Kidney (tissue), 14 donors: ENCODE results near the gene HOXC11. TPM values are rescaled to one million over a fixed set of nuclear protein-coding genes. Genes with fewer than 3 reads are reported as not detected.
A peak's percentile ranks its signal among the peaks of the same experiment; 100 is the strongest.

ENCODE experiments used
- DNase-seq, 5 donors: peaks; one replicate each; pipeline ENCODE4 v3.0.0-alpha.2; 2013 to 2020
- FAIRE-seq: peaks from 2 replicates; lab custom pipeline; 2012; peaks lifted over from hg19 to GRCh38; lab: Jason Lieb, UNC
- H3K27ac ChIP-seq, 2 donors: one replicate each; pipeline ENCODE4 v1.7.0; 2013; ENCODE audit warnings: low read depth in 2 of 2, low read length in 2 of 2, inconsistent platforms in 1 of 2
- H3K27me3 ChIP-seq: one replicate; pipeline ENCODE4 v1.7.1; 2013; ENCODE audit warnings: low read length, inconsistent platforms; ENCODE audit not compliant: control insufficient read depth, insufficient read depth
- H3K36me3 ChIP-seq, 3 donors: one replicate each; pipeline versions ENCODE4 v1.7.0 to v1.7.1; 2013; ENCODE audit warnings: low read length in 3 of 3, control low read depth in 1 of 3, inconsistent platforms in 1 of 3; ENCODE audit not compliant: insufficient read depth in 3 of 3, control insufficient read depth in 2 of 3
- H3K4me1 ChIP-seq, 3 donors: one replicate each; pipeline versions ENCODE4 v1.7.0 to v1.7.1; 2013; ENCODE audit warnings: low read length in 3 of 3, inconsistent platforms in 1 of 3, low read depth in 1 of 3; ENCODE audit not compliant: control insufficient read depth in 2 of 3, insufficient read depth in 2 of 3
- H3K4me3 ChIP-seq, 3 donors: one replicate each; pipeline versions ENCODE4 v1.7.0 to v1.8.1; 2013; ENCODE audit warnings: low read length in 3 of 3, control low read depth in 1 of 3, inconsistent platforms in 1 of 3
- H3K9ac ChIP-seq, 3 donors: one replicate each; pipeline versions ENCODE4 v1.7.0 to v1.7.1; 2013; ENCODE audit warnings: low read length in 3 of 3, control low read depth in 1 of 3, inconsistent platforms in 1 of 3
- H3K9me3 ChIP-seq, 3 donors: one replicate each; pipeline versions ENCODE4 v1.7.0 to v1.7.1; 2013; ENCODE audit warnings: low read length in 3 of 3, control low read depth in 1 of 3, inconsistent platforms in 1 of 3; ENCODE audit not compliant: control insufficient read depth in 2 of 3, insufficient read depth in 1 of 3
- CTCF ChIP-seq: IDR thresholded peaks from 3 replicates; pipeline ENCODE4 v1.5.1; 2012; ENCODE audit warnings: mild to moderate bottlenecking, moderate library complexity, borderline replicate concordance; ENCODE audit not compliant: insufficient read depth; ENCODE audit errors: extremely low read depth
- intact Hi-C: fragments of 100-400 bp; cut with DNase I; formaldehyde crosslinking; loops from one replicate; pipeline ENCODE4 v1.11.1; 2022
- polyA plus RNA-seq: library from polyadenylated mRNA; stranded (reverse); fragments of 350-450 nt; fragmentation: Illumina TruSeq; extraction: RNeasy Lipid Tissue Mini Kit (QIAGEN cat#74804); gene quantifications from one replicate; pipeline ENCODE4 v1.2.3, GENCODE V29; 2014; ENCODE audit warnings: low read depth, low replicate concordance; ENCODE audit not compliant: insufficient read depth
- total RNA-seq: library from RNA; stranded (reverse); fragmentation: NEBNext Ultra II Directional; extraction: Animal tissue kit (Norgen Biotek cat#: 25700); gene quantifications from one replicate; pipeline ENCODE4 v1.2.1, GENCODE V29; 2021
- donor health status: control.
- donor health status: control.
- donor health status: control.
- donor health status: control.
- donor health status: control.
- donor health status: DM: yes; HTN: yes; CAD: no.
- donor health status: Normal renal cell carcinoma (clear cell type).

The HOXC11 gene
- total and polyA plus RNA-seq, 2 donors from 2014 or later = 0.75 to 1.4 TPM

GRCh38 chr12:53939141-53940108 is 33.5 kb upstream of the HOXC11 start:
- peaks cover 0 to 2% (median 0%) of the 10 kb centered on the region in 3 donors for H3K4me1 ChIP-seq
- H3K9ac ChIP-seq = no peak overlapping the region
- no peaks in the 10 kb centered on the region for H3K36me3 ChIP-seq
- H3K27ac ChIP-seq = no peak overlapping the region
- H3K4me3 ChIP-seq = no peak overlapping the region
- FAIRE-seq (no peak), DNase-seq (peak in 4 of 5 donors; percentile 74 to 79 (median 76))
- peaks cover 81% of the 10 kb centered on the region for H3K27me3 ChIP-seq
- H3K9me3 ChIP-seq = no peaks in the 10 kb centered on the region
- intact Hi-C loops = no loop called here
- TF ChIP-seq CTCF = no peak

GRCh38 chr12:53940443-53941014 is 32.4 kb upstream of the HOXC11 start:
- TF ChIP-seq CTCF = no peak
- FAIRE-seq (no peak), DNase-seq (peak in 1 of 5 donors; percentile 11)
- Histone ChIP-seq H3K4me1 (peaks cover 0 to 2% (median 0%) of the 10 kb centered on the region in 3 donors), H3K9ac (no peak overlapping the region), H3K27ac (no peak overlapping the region), H3K4me3 (no peak overlapping the region), H3K9me3 (no peaks in the 10 kb centered on the region), H3K27me3 (peaks cover 81% of the 10 kb centered on the region), H3K36me3 (no peaks in the 10 kb centered on the region)
- intact Hi-C loops = no loop called here

- no peak for TF ChIP-seq CTCF
- peaks cover 0 to 2% (median 0%) of the 10 kb centered on the region in 3 donors for H3K4me1 ChIP-seq
- no peak overlapping the region for H3K27ac ChIP-seq
- H3K9me3 ChIP-seq = no peaks in the 10 kb centered on the region
- H3K9ac ChIP-seq = no peak overlapping the region
- DNase-seq (no peak), FAIRE-seq (no peak)
- intact Hi-C loops = no loop called here
- peaks cover 81% of the 10 kb centered on the region for H3K27me3 ChIP-seq
- no peaks in the 10 kb centered on the region for H3K36me3 ChIP-seq
- no peak overlapping the region for H3K4me3 ChIP-seq
Measured at GRCh38 chr12:53941187-53941586, 31.7 kb upstream of the HOXC11 start.
